Mononuclear cell (primary cell): ENCODE data around the gene BLOC1S4. TPM values are rescaled to one million over a fixed set of nuclear protein-coding genes. Genes with fewer than 3 reads are reported as not detected.

Experiments used
- H3K27me3 ChIP-seq: 2 replicates; pipeline ENCODE4 v1.6.0; 2011; ENCODE audit warnings: low read length, control low read depth; ENCODE audit not compliant: insufficient read depth
- H3K4me1 ChIP-seq: 2 replicates; pipeline ENCODE4 v1.5.1; 2011; ENCODE audit warnings: mild to moderate bottlenecking, low read length, control low read depth; ENCODE audit not compliant: insufficient read depth
- H3K4me3 ChIP-seq: 2 replicates; pipeline ENCODE4 v1.5.1; 2011; ENCODE audit warnings: mild to moderate bottlenecking, low read length, moderate library complexity
- H3K9me3 ChIP-seq: 2 replicates; pipeline ENCODE4 v1.5.1; 2011; ENCODE audit warnings: low read depth, mild to moderate bottlenecking, control low read depth, low read length
- total RNA-seq: library from RNA; depleted of rRNA; stranded (reverse); fragments of >200 nt; gene quantifications from one replicate; pipeline ENCODE4 v1.2.3, GENCODE V29; 2012

The BLOC1S4 gene
- total RNA-seq, 1 donor = 12.8 TPM

GRCh38 chr4:6733358-6734164 is 17.6 kb downstream of the BLOC1S4 start:
- no peak overlapping the region for H3K4me3 ChIP-seq
- no peaks in the 10 kb centered on the region for H3K27me3 ChIP-seq
- no peaks in the 10 kb centered on the region for H3K4me1 ChIP-seq
- H3K9me3 ChIP-seq = no peaks in the 10 kb centered on the region

DNA sequence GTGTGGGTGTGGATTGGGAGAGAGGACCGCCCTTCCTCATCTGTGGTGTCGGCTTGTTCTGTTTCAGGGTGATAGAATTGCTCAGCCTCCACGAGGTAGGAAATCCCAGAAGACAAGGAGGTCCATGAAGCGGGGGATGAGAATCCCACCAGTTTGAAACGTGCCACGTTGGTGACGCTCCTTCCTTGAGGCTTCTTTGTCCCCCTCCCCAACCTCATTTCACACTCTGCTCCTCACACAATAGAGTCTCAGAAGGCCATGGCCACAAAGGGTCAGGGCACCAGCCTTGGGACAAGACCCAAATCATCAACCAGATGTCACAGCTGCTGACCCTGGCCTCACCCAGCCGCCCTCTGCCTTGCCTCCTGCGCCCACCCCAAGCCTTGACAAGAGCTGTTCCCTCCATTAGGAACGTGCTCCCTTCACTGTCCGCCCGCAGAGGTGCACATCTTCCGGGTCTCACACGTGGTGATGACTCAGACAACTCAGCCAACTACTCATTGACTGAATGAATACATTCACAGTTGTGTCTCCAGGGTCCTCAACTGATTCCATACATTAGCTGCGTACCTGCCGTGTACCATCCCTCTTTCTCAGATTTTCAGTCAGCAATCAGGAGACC is 18.3 kb downstream of the BLOC1S4 start:
- H3K27me3 ChIP-seq = no peaks in the 10 kb centered on the region
- H3K9me3 ChIP-seq = no peaks in the 10 kb centered on the region
- H3K4me1 ChIP-seq = no peaks in the 10 kb centered on the region
- H3K4me3 ChIP-seq = no peak overlapping the region

DNA sequence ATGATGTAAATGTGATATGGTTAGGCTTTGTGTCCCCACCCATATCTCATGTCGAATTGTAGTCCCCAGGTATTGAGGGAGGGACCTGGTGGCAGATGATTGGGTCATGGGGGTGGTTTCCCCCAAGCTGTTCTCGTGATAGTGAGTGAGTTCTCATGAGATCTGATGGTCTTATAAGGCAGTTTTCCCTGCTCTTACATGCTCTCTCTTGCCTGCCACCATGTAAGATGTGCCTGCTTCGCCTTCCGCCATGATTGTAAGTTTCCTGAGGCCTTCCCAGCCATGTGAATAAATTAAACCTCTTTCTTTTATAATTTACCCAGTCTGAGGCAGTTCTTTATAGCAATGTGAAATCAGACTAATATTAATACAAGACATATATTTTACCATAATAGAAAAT is 23.9 kb downstream of the BLOC1S4 start:
- Histone ChIP-seq H3K9me3 (no peaks in the 10 kb centered on the region), H3K27me3 (peaks cover 3% of the 10 kb centered on the region), H3K4me1 (no peaks in the 10 kb centered on the region), H3K4me3 (no peak overlapping the region)

DNA sequence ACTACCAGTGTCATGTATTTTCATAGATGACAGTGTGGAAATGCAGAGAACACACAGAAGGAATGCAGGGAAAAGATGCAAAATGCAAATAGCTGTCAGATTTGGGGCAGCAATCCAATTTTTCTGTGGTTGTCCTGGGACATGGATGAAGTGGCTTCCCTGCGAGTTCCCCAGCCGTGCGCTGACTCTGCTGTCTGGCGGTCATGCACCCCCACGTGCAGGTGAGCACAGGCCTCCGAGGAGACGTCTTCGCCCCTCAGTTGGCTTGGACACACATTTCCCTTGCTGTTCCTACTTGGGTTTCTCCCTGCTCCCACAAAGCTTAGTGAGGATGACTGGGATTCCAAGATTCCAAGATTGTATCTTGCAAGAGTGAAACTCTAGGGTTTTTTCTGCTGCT is 24.4 kb downstream of the BLOC1S4 start:
- Histone ChIP-seq H3K27me3 (peaks cover 3% of the 10 kb centered on the region), H3K4me3 (no peak overlapping the region), H3K4me1 (no peaks in the 10 kb centered on the region), H3K9me3 (no peaks in the 10 kb centered on the region)

DNA sequence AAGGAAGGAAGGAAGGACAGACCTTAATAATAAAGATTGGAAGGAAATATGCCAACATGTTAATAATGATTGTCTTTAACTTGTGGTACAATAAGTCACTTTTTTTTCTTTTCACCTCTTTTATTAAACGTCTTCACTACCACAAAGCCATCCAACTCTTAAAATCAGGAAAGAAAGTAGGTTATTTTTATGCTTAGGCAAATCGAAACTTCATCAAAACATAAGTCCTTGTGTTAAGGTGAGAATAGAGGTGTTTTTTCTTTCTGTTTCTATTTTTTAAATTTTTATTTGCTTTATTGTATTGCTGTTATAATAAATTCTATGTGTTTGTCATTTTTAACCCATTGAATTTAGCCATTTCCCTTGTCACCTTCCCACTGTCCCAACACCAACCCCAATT is 26.5 kb downstream of the BLOC1S4 start:
- no peak overlapping the region for H3K4me3 ChIP-seq
- H3K4me1 ChIP-seq = no peaks in the 10 kb centered on the region
- peaks cover 3% of the 10 kb centered on the region for H3K27me3 ChIP-seq
- no peaks in the 10 kb centered on the region for H3K9me3 ChIP-seq

DNA sequence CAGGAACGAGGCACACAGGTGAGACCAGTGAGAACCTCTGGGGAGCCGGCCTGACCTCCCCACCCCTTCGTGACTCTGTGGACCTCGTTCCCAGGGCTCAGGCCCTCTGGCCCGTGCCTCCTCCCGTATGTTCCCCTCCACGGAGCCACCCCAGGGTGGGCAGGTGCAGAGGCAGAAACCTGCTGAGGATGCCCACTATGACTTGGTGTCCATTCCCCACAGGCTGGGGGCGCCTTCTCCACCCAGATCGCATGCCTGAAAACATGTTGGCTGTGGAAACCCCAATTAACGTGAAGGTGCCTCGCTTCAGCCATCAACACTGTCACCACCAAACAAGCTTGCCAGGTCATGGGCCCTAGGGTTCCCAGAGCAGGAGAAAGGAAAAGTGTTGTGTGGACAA is 27.0 kb downstream of the BLOC1S4 start:
- Histone ChIP-seq H3K27me3 (peaks cover 3% of the 10 kb centered on the region), H3K4me3 (no peak overlapping the region), H3K9me3 (no peaks in the 10 kb centered on the region), H3K4me1 (no peaks in the 10 kb centered on the region)

DNA sequence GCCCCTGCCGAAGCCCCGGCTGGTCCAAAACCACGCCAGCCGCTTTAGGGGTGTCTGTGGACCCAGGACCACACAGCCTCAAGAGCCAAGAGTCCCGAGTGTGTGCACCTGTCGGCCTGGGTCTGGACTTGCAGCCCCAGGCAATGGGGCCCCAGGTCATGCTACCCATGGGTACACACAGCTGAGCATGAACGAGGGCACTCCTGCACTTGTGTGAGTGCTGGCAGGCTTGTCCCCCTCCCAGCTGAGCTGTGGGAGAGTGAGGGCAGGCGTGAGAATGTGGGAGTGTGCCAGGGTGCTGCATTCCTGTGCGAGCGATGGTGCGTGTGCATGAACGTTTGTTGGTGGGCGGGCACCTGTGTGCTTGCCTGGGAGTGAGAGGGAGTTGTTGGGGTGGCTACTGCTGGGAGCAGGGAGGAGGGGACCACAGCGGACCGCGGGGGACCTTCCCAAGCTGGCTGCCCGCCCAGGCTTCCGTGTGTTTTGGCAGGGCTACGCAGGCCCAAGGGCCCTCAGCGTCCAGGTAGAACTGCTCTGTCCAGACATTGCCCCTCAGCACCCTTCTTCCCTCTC is 30.8 kb downstream of the BLOC1S4 start:
- no peaks in the 10 kb centered on the region for H3K9me3 ChIP-seq
- no peaks in the 10 kb centered on the region for H3K27me3 ChIP-seq
- no peak overlapping the region for H3K4me3 ChIP-seq
- no peaks in the 10 kb centered on the region for H3K4me1 ChIP-seq

- peaks cover 6% of the 10 kb centered on the region for H3K4me1 ChIP-seq
- H3K4me3 ChIP-seq = no peak overlapping the region
- H3K27me3 ChIP-seq = no peaks in the 10 kb centered on the region
- H3K9me3 ChIP-seq = no peaks in the 10 kb centered on the region
Measured at GRCh38 chr4:6747294-6748051, 31.5 kb downstream of the BLOC1S4 start.

GRCh38 chr4:6748286-6748685 is 32.3 kb downstream of the BLOC1S4 start:
- Histone ChIP-seq H3K9me3 (no peaks in the 10 kb centered on the region), H3K27me3 (no peaks in the 10 kb centered on the region), H3K4me3 (no peak overlapping the region), H3K4me1 (peaks cover 10% of the 10 kb centered on the region)

DNA sequence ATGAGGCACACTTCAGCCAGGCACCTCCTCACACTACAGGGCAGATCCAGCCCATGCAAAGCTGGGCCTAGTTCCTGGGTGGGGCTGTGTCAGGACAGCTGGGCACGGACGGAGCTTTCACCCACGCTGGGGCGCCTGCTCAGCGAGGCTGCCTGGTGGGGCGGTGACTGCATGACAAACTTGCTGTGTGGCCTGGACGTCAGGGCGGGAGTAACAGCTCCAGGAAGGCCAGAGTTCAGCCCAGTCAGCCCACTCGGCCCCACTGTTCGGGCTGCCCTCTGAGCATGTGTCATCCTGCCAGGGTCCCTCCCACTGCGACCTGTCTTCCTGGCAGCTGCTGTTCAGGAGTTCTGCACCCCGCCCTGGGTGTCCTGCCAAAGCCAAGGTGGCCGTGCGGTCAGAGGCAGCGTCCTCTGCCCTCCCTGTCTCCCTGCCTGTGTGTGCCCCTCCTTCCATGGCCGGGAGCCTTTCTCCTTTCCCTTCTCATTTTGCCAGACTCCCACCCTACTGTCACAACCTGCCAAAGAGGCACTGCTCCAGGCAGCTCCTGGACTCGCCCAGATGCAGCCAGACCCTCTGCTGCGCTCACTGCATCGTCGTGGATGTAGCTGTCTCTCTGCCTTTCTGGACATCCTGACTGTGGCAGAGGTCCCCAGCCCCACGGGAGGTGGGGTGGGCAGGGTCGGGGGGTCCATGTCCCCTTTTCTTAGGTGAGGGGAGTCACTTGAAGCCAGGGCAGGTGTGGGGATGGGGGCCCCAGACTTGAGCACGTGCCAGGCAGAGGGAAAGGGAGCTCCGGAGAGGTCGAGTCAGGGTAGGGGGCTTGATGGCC is 33.6 kb downstream of the BLOC1S4 start:
- Histone ChIP-seq H3K4me3 (no peak overlapping the region), H3K9me3 (no peaks in the 10 kb centered on the region), H3K4me1 (peaks cover 10% of the 10 kb centered on the region), H3K27me3 (no peaks in the 10 kb centered on the region)

DNA sequence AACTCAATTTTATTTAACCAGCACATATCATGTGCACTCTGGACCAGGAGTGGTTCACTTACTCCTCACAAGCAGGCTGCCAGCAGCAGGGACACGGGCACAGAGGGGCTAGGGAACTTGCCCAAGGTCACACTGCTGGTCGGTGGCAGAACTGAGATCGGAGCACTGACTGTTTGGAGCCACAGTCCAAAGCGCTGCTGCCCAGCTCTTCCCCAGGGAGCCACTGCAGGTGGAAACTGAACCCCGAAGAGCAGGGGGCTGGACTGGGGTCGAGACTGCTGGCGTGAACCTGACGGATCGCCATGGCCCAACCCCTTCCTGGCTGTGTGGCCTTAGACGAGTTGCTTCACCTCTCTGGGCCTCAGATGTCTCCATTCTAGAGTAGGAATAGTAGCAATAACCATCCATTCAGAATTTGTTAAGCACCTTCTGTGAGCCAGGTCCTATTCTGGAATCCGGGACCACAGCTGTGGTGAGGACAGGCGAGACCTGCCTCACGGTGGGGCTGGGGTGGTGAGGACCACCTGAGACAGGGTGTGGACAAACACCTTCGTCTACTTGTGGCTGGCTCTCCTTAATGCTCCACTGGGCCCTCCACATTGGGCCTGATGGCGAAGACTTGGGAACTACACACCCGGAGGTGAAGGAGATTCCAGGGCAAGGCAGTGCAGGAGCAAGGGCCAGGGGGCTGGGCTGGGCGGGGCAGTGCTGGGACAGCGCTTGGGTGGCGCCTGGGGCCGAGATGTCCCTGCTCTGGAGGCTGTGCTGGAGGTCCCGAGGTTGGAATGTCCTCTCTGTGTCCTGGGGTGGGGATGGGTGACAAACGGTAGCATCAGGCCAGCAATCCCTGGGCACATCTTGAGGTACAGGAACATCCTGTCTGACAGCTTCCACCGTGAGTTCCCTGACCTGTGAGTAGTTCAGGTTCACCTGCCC is 34.6 kb downstream of the BLOC1S4 start:
- Histone ChIP-seq H3K4me3 (no peak overlapping the region), H3K27me3 (no peaks in the 10 kb centered on the region), H3K4me1 (peaks cover 10% of the 10 kb centered on the region), H3K9me3 (no peaks in the 10 kb centered on the region)

GRCh38 chr4:6751611-6752485 is 35.9 kb downstream of the BLOC1S4 start:
- Histone ChIP-seq H3K27me3 (no peaks in the 10 kb centered on the region), H3K4me3 (no peak overlapping the region), H3K9me3 (no peaks in the 10 kb centered on the region), H3K4me1 (peaks cover 10% of the 10 kb centered on the region)

GRCh38 chr4:6752486-6752829 is 36.5 kb downstream of the BLOC1S4 start:
- peaks cover 10% of the 10 kb centered on the region for H3K4me1 ChIP-seq
- no peak overlapping the region for H3K4me3 ChIP-seq
- H3K9me3 ChIP-seq = no peaks in the 10 kb centered on the region
- H3K27me3 ChIP-seq = no peaks in the 10 kb centered on the region
